HG03039 (cell line): Measurements from ENCODE around the gene RRP9.
"Not testable (repeated sequence)": the region's sequence is repeated elsewhere in the genome, so short reads cannot be mapped to it uniquely, and the experiment has no call there.

ENCODE experiments used
- ATAC-seq: cut with Tn5 transposase; IDR thresholded peaks from one replicate; pipeline ENCODE4 v1.9.1; 2021; ENCODE audit warnings: mild to moderate bottlenecking, moderate library complexity; ENCODE audit not compliant: unreplicated experiment

The RRP9 gene

GRCh38 chr3:51941798-51942602 lies at the start of gene RRP9, which contains the start of gene PARP3:
Gene RRP9 (minus strand): TSS chr3:51941904. CDS start chr3:51941867, 37 bp downstream.
Gene PARP3 (plus strand): TSS chr3:51942363. CDS start chr3:51943356, 993 bp downstream.
- peak; percentile 86 for ATAC-seq

GRCh38 chr3:51990501-51990971 lies 48.8 kb upstream of the RRP9 start:
- not testable (repeated sequence) for ATAC-seq

GRCh38 chr3:51988286-51989146 lies 46.8 kb upstream of the RRP9 start:
- ATAC-seq, result no peak

GRCh38 chr3:51987568-51987967 lies 45.9 kb upstream of the RRP9 start:
- no peak for ATAC-seq

- ATAC-seq, result no peak
Observed at GRCh38 chr3:51986010-51986947, 44.6 kb upstream of the RRP9 start.

GRCh38 chr3:51985063-51985462 lies 43.4 kb upstream of the RRP9 start:
- no peak for ATAC-seq

- no peak for ATAC-seq
Observed at GRCh38 chr3:51984269-51984647, 42.6 kb upstream of the RRP9 start.

GRCh38 chr3:51983578-51984268 lies 42.0 kb upstream of the RRP9 start:
- no peak for ATAC-seq

- peak; percentile 69 for ATAC-seq
Observed at GRCh38 chr3:51982838-51983577, 41.3 kb upstream of the RRP9 start, which contains the start of gene ACY1. Gene ACY1 (plus strand): TSS chr3:51983535. CDS start chr3:51984065, 530 bp downstream.

GRCh38 chr3:51982352-51982837 lies 40.7 kb upstream of the RRP9 start:
- ATAC-seq, result peak; percentile 35

GRCh38 chr3:51980253-51980652 lies 38.5 kb upstream of the RRP9 start:
- ATAC-seq, result no peak

- ATAC-seq, result no peak
Observed at GRCh38 chr3:51978143-51978502, 36.4 kb upstream of the RRP9 start.

GRCh38 chr3:51977446-51978142 lies 35.9 kb upstream of the RRP9 start:
- ATAC-seq, result no peak

- no peak for ATAC-seq
Observed at GRCh38 chr3:51975852-51976549, 34.3 kb upstream of the RRP9 start.

- peak; percentile 39 for ATAC-seq
Observed at GRCh38 chr3:51974963-51975851, 33.5 kb upstream of the RRP9 start, which contains the start of gene ABHD14A. Gene ABHD14A (plus strand): TSS chr3:51975064. CDS start chr3:51975136, 72 bp downstream.

GRCh38 chr3:51974277-51974962 lies 32.7 kb upstream of the RRP9 start:
- ATAC-seq, result no peak
